Esophagus muscularis mucosa (tissue), 2 donors: Measurements from ENCODE around the gene C10orf88.

Experiments used
- POLR2A ChIP-seq: fragments of 450-650 bp; IDR thresholded peaks from one replicate; pipeline ENCODE4 v1.6.1; 2017; ENCODE audit warnings: antibody characterized with exemption, moderate library complexity, mild to moderate bottlenecking, low read depth
- POLR2AphosphoS5 ChIP-seq, 2 donors: sonication (generic); formaldehyde crosslinking; IDR thresholded peaks; one replicate each; pipeline ENCODE4 v1.6.1; 2017; ENCODE audit warnings: antibody characterized with exemption in 2 of 2

DNA sequence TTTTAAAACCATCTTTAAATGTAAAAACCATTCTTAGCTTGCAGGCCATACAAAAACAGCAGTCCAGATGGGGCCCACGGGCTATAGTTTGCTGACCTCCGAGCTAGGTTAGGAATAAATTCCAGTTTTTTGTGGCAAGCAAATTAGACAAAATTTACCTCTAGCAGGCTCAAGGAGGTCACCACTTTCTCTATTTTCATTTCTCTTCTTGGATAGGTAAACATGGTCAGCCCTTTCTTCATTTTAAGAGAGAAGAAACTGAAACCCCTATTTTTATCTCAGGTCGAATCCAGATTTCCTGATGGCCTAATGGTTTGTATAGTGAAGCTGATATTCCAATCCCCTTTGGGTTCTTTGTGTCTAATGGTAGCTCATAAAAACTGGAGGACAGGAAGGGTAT is 43.8 kb upstream of the C10orf88 start:
- TF ChIP-seq POLR2A (no peak), POLR2AphosphoS5 (IDR thresholded peaks at IDR 0.05) (no peak)
